GM12878 (cell line): Measurements from ENCODE around the gene GP9.

Experiments used
- GABPA ChIP-seq: IDR thresholded peaks from 2 replicates; pipeline ENCODE4 v1.6.1; 2014; ENCODE audit warnings: antibody characterized with exemption, low read depth, mild to moderate bottlenecking, inconsistent platforms
- NFYA ChIP-seq: IDR thresholded peaks from 2 replicates; pipeline ENCODE4 v1.6.1; 2011; ENCODE audit warnings: low read depth, mild to moderate bottlenecking, low read length, improper control_type of control experiment, borderline replicate concordance
- SMC3 ChIP-seq: IDR thresholded peaks from 2 replicates; pipeline ENCODE4 v1.6.1; 2011; ENCODE audit warnings: low read length, improper control_type of control experiment, borderline replicate concordance
- TF ChIP-seq, protein P1 (sequence below), 3 experiments: IDR thresholded peaks in 2 of 3; conservative IDR thresholded peaks in 1 of 3; 2 replicates each; pipeline ENCODE4 v1.5.1; 2011; ENCODE audit warnings: low read depth in 3 of 3, low read length in 3 of 3, mild to moderate bottlenecking in 3 of 3, control low read depth in 2 of 3, moderate library complexity in 2 of 3, inconsistent platforms in 1 of 3, mixed read lengths in 1 of 3; ENCODE audit not compliant: control insufficient read depth in 2 of 3, insufficient read depth in 1 of 3; ENCODE audit errors: extremely low read depth in 1 of 3

DNA sequence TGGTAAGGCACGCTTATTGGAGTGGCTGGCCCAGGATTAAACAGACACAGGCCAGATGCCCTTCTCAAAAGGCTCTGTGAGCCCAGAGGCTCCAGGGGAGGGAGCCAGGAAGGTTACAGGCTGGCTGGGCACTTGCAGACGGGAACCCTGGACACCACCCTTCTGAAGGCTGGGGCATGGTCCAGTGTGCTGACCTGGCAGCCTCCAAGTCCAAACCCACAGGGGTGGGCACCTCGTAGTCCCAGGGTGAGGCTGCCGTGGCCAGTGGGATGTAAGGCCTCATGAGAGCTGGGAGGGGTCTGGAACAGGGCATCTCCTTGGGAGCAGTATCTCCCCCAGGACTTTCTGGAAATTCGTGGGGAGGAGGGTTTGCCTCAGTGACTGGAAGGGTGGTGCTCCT lies 39.9 kb upstream of the GP9 start:
- TF ChIP-seq GABPA: no peak
- TF ChIP-seq NFYA: no peak
- TF ChIP-seq, protein P1, sequence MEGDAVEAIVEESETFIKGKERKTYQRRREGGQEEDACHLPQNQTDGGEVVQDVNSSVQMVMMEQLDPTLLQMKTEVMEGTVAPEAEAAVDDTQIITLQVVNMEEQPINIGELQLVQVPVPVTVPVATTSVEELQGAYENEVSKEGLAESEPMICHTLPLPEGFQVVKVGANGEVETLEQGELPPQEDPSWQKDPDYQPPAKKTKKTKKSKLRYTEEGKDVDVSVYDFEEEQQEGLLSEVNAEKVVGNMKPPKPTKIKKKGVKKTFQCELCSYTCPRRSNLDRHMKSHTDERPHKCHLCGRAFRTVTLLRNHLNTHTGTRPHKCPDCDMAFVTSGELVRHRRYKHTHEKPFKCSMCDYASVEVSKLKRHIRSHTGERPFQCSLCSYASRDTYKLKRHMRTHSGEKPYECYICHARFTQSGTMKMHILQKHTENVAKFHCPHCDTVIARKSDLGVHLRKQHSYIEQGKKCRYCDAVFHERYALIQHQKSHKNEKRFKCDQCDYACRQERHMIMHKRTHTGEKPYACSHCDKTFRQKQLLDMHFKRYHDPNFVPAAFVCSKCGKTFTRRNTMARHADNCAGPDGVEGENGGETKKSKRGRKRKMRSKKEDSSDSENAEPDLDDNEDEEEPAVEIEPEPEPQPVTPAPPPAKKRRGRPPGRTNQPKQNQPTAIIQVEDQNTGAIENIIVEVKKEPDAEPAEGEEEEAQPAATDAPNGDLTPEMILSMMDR (IDR thresholded peaks at IDR 0.05 in 2 of 3, conservative IDR thresholded peaks at IDR 0.05 in 1 of 3; ENCODE audit: control insufficient read depth in 2 of 3, extremely low read depth in 1 of 3, insufficient read depth in 1 of 3, low read depth in 3 of 3, low read length in 3 of 3): no peak
- TF ChIP-seq SMC3: no peak
